ENCODE measurements around the gene PDHA1.

The PDHA1 gene

GRCh38 chrX:19375546-19375945, 31.8 kb downstream of the PDHA1 start:
- Mint-ChIP-seq H3K4me1 (peaks cover 9% of the 10 kb centered on the region), H3K27ac (no peak overlapping the region), H3K27me3 (ENCODE audit: low read depth) (peaks cover 8% of the 10 kb centered on the region), H3K4me3 (no peak overlapping the region), H3K36me3 (ENCODE audit: low read depth) (no peaks in the 10 kb centered on the region), H3K9me3 (peaks cover 5% of the 10 kb centered on the region)
- no peak for TF ChIP-seq CTCF (IDR thresholded peaks at IDR 0.05; ENCODE audit: unreplicated experiment in 3 of 3)

GRCh38 chrX:19377799-19378198, 34.1 kb downstream of the PDHA1 start:
- peaks cover 10% of the 10 kb centered on the region for H3K27me3 Mint-ChIP-seq (ENCODE audit: low read depth)
- H3K4me1 Mint-ChIP-seq = peaks cover under 1% of the 10 kb centered on the region
- H3K9me3 Mint-ChIP-seq = peaks cover 2% of the 10 kb centered on the region
- no peak overlapping the region for H3K27ac Mint-ChIP-seq
- no peaks in the 10 kb centered on the region for H3K36me3 Mint-ChIP-seq (ENCODE audit: low read depth)
- no peak overlapping the region for H3K4me3 Mint-ChIP-seq
- TF ChIP-seq CTCF (IDR thresholded peaks at IDR 0.05; ENCODE audit: unreplicated experiment in 3 of 3) = no peak

- H3K36me3 Mint-ChIP-seq (ENCODE audit: low read depth) = no peaks in the 10 kb centered on the region
- no peak overlapping the region for H3K27ac Mint-ChIP-seq
- no peak overlapping the region for H3K4me3 Mint-ChIP-seq
- TF ChIP-seq CTCF (IDR thresholded peaks at IDR 0.05; ENCODE audit: unreplicated experiment in 3 of 3) = no peak
- H3K27me3 Mint-ChIP-seq (ENCODE audit: low read depth) = peaks cover 8% of the 10 kb centered on the region
- H3K4me1 Mint-ChIP-seq = no peaks in the 10 kb centered on the region
- H3K9me3 Mint-ChIP-seq = peaks cover 12% of the 10 kb centered on the region
These were observed 37.6 kb downstream of the PDHA1 start for GRCh38 chrX:19381326-19381725.

- no peaks in the 10 kb centered on the region for H3K4me1 Mint-ChIP-seq
- no peak overlapping the region for H3K27ac Mint-ChIP-seq
- H3K4me3 Mint-ChIP-seq = no peak overlapping the region
- no peaks in the 10 kb centered on the region for H3K36me3 Mint-ChIP-seq (ENCODE audit: low read depth)
- peak; percentile 38 to 42 (median 42) for TF ChIP-seq CTCF (IDR thresholded peaks at IDR 0.05; ENCODE audit: unreplicated experiment in 3 of 3)
- peaks cover 13% of the 10 kb centered on the region for H3K27me3 Mint-ChIP-seq (ENCODE audit: low read depth)
- H3K9me3 Mint-ChIP-seq = peaks cover 12% of the 10 kb centered on the region
These were observed 38.9 kb downstream of the PDHA1 start for GRCh38 chrX:19382555-19383145.

- Mint-ChIP-seq H3K4me1 (no peaks in the 10 kb centered on the region), H3K9me3 (peaks cover 10% of the 10 kb centered on the region), H3K36me3 (ENCODE audit: low read depth) (no peaks in the 10 kb centered on the region), H3K27ac (no peak overlapping the region), H3K4me3 (no peak overlapping the region), H3K27me3 (ENCODE audit: low read depth) (peaks cover 6% of the 10 kb centered on the region)
- no peak for TF ChIP-seq CTCF (IDR thresholded peaks at IDR 0.05; ENCODE audit: unreplicated experiment in 3 of 3)
These were observed 43.0 kb downstream of the PDHA1 start for GRCh38 chrX:19386679-19387078.

GRCh38 chrX:19388064-19388679, 44.4 kb downstream of the PDHA1 start:
- Mint-ChIP-seq H3K4me3 (no peak overlapping the region), H3K36me3 (ENCODE audit: low read depth) (no peaks in the 10 kb centered on the region), H3K27me3 (ENCODE audit: low read depth) (peaks cover 6% of the 10 kb centered on the region), H3K27ac (no peak overlapping the region), H3K9me3 (peaks cover 9% of the 10 kb centered on the region), H3K4me1 (no peaks in the 10 kb centered on the region)
- TF ChIP-seq CTCF (IDR thresholded peaks at IDR 0.05; ENCODE audit: unreplicated experiment in 3 of 3) = no peak
